ENCODE data around the gene SART1. TPM values are rescaled to one million over a fixed set of nuclear protein-coding genes. Genes with fewer than 3 reads are reported as not detected.
"Not testable (repeated sequence)": the region's sequence is repeated elsewhere in the genome, so short reads cannot be mapped to it uniquely, and the experiment has no call there.

The SART1 gene
- total RNA-seq, 4 donors from 2014 or later, result 21.1 to 56.6 (median 26.1) TPM

- Histone ChIP-seq H3K36me3 (peaks cover 12% of the 10 kb centered on the region), H3K9me3 (no peaks in the 10 kb centered on the region), H3K27ac (no peak overlapping the region), H3K4me1 (peaks cover 35% of the 10 kb centered on the region), H3K4me3 (no peak overlapping the region), H3K27me3 (peaks cover 10% of the 10 kb centered on the region)
- DNase-seq (ENCODE audit: low spot score in 2 of 2), result no peak
- WGBS, result 60% methylated on average over 3 of the region's 5 CpGs
- TF ChIP-seq POLR2A (IDR thresholded peaks at IDR 0.05), result no peak
- no peak for TF ChIP-seq CTCF (IDR thresholded peaks at IDR 0.05)
- TF ChIP-seq POLR2AphosphoS5 (IDR thresholded peaks at IDR 0.05), result no peak
- no peak for TF ChIP-seq EP300 (IDR thresholded peaks at IDR 0.05)
These were observed 45.7 kb downstream of the SART1 start for GRCh38 chr11:66007201-66007634.

DNA sequence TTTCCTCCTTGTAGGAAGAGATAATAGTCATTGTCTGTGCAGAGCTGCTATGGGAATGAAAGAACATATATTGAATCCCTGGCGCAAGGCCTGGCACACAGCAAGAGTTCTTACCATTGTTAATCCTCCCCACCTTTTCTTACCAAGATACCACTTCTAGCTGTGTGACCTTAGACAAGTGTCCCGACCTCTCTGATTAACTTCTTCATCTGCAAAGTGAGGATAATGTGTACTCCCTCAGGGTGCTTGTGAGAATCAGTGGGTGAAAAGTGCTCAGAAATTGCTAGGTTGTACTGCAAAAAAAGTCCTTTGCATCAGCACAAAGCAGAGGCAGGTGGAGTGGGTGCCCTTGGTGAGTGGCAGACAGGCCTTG, 46.5 kb downstream of the SART1 start:
- TF ChIP-seq EP300 (IDR thresholded peaks at IDR 0.05) (no peak), CTCF (IDR thresholded peaks at IDR 0.05) (no peak), POLR2AphosphoS5 (IDR thresholded peaks at IDR 0.05) (no peak), POLR2A (IDR thresholded peaks at IDR 0.05) (no peak)
- Histone ChIP-seq H3K36me3 (peaks cover 12% of the 10 kb centered on the region), H3K4me1 (peaks cover 38% of the 10 kb centered on the region), H3K27me3 (peaks cover 18% of the 10 kb centered on the region), H3K9me3 (no peaks in the 10 kb centered on the region), H3K27ac (no peak overlapping the region), H3K4me3 (no peak overlapping the region)
- DNase-seq (ENCODE audit: low spot score in 2 of 2), result no peak
- WGBS, result 91% methylated on average over 2 of the region's 2 CpGs

GRCh38 chr11:66008468-66009101, 47.1 kb downstream of the SART1 start:
- WGBS, result 42% methylated on average over 5 of the region's 10 CpGs
- Histone ChIP-seq H3K4me1 (peaks cover 34% of the 10 kb centered on the region), H3K4me3 (no peak overlapping the region), H3K9me3 (no peaks in the 10 kb centered on the region), H3K36me3 (peaks cover 12% of the 10 kb centered on the region), H3K27ac (peak overlapping the region; percentile 60), H3K27me3 (peaks cover 21% of the 10 kb centered on the region)
- TF ChIP-seq EP300 (IDR thresholded peaks at IDR 0.05) (no peak), POLR2AphosphoS5 (IDR thresholded peaks at IDR 0.05) (no peak), POLR2A (IDR thresholded peaks at IDR 0.05) (no peak), CTCF (IDR thresholded peaks at IDR 0.05) (no peak)
- no peak for DNase-seq (ENCODE audit: low spot score in 2 of 2)

GRCh38 chr11:66010036-66010435, 48.5 kb downstream of the SART1 start:
- not testable (repeated sequence) for H3K27ac ChIP-seq; H3K9me3 ChIP-seq; DNase-seq (ENCODE audit: low spot score in 2 of 2); H3K36me3 ChIP-seq; H3K4me3 ChIP-seq
- peaks cover 21% of the 10 kb centered on the region for H3K27me3 ChIP-seq
- peaks cover 33% of the 10 kb centered on the region for H3K4me1 ChIP-seq
- 74% methylated on average over 4 of the region's 4 CpGs for WGBS

DNA sequence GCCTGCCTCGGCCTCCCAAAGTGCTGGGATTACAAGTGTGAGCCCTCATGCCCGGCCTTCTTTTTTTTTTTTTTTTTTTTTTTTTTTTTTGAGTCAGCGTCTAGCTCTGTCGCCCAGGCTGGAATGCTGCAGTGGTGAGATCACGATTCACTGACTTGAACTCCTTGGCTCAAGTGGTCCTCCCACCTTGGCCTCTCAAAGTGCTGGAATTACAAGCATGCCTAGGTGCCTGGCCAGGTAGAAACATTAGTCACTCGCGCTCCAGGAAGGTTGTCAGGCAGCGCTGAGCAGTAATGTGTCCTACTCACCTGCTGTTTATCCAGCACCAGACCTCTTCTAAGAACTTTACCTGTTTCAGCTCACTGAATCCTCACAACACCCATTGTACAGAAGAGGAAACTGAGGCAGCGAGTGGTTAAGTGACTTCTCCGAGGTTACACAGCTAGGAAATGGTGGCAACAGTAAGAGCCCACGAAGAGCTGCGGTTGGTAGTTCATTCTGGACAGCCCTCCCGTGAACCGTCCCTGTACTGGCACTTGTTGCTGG, 49.8 kb downstream of the SART1 start:
- no peak overlapping the region for H3K27ac ChIP-seq
- TF ChIP-seq CTCF (IDR thresholded peaks at IDR 0.05) (no peak), POLR2AphosphoS5 (IDR thresholded peaks at IDR 0.05) (no peak)
- peaks cover 3% of the 10 kb centered on the region for H3K36me3 ChIP-seq
- H3K9me3 ChIP-seq, result no peaks in the 10 kb centered on the region
- peak overlapping the region; percentile 27 for H3K4me3 ChIP-seq
- no peak for DNase-seq (ENCODE audit: low spot score in 2 of 2)
- WGBS, result 37% methylated on average over 13 of the region's 14 CpGs
- peaks cover 33% of the 10 kb centered on the region for H3K4me1 ChIP-seq
- H3K27me3 ChIP-seq, result peaks cover 21% of the 10 kb centered on the region

Data from suprapubic skin (tissue), 4 donors.